K562 (cell line): ENCODE results near the gene PPP4R3B. TPM values are rescaled to one million over a fixed set of nuclear protein-coding genes. Genes with fewer than 3 reads are reported as not detected.
A peak's percentile ranks its signal among the peaks of the same experiment; 100 is the strongest.

ENCODE experiments used
- ARHGAP35 ChIP-seq: fragments of 450-650 bp; IDR thresholded peaks from 2 replicates; pipeline ENCODE4 v1.6.1; 2018; ENCODE audit not compliant: partially characterized antibody
- ATF4 ChIP-seq: fragments of 450-650 bp; formaldehyde crosslinking; IDR thresholded peaks from 2 replicates; pipeline ENCODE4 v1.4.0; 2022; ENCODE audit warnings: mild to moderate bottlenecking, moderate library complexity
- BCOR ChIP-seq: fragments of 450-650 bp; IDR thresholded peaks from 2 replicates; pipeline ENCODE4 v1.6.1; 2016
- CBFA2T2 ChIP-seq: fragments of 450-650 bp; conservative IDR thresholded peaks from 2 replicates; pipeline ENCODE4 v1.6.1; 2017; ENCODE audit warnings: mild to moderate bottlenecking
- CBX5 ChIP-seq: IDR thresholded peaks from 2 replicates; pipeline ENCODE4 v1.6.1; 2014; ENCODE audit warnings: low read depth, borderline replicate concordance
- ESRRB ChIP-seq: fragments of 250-450 bp; sonication (Bioruptor Pico); IDR thresholded peaks from 2 replicates; pipeline ENCODE4 v1.5.0; 2020; ENCODE audit warnings: mild to moderate bottlenecking, moderate library complexity, borderline replicate concordance
- ETV5 ChIP-seq: sonication (generic); formaldehyde crosslinking; IDR thresholded peaks from 2 replicates; pipeline ENCODE4 v1.4.0; 2020; ENCODE audit warnings: low read depth, mild to moderate bottlenecking, missing genetic modification reagents
- HDGF ChIP-seq: fragments of 450-650 bp; IDR thresholded peaks from 2 replicates; pipeline ENCODE4 v1.6.1; 2016
- MCM5 ChIP-seq: fragments of 450-650 bp; IDR thresholded peaks from 2 replicates; pipeline ENCODE4 v1.6.1; 2016; ENCODE audit warnings: low read depth
- POLR2AphosphoS5 ChIP-seq: IDR thresholded peaks from 2 replicates; pipeline ENCODE4 v1.6.1; 2011; ENCODE audit warnings: mild to moderate bottlenecking, low read depth, low read length, moderate library complexity; ENCODE audit not compliant: control insufficient read depth, insufficient read depth
- PRPF4 ChIP-seq: fragments of 200-400 bp; formaldehyde crosslinking; IDR thresholded peaks from one replicate; pipeline ENCODE4 v1.6.1; 2017; ENCODE audit warnings: low read length, low read depth, mild to moderate bottlenecking; ENCODE audit not compliant: insufficient read depth, poor library complexity, severe bottlenecking
- RHOXF2B ChIP-seq: fragments of 250-450 bp; sonication (Bioruptor Pico); conservative IDR thresholded peaks from 2 replicates; pipeline ENCODE4 v1.5.1; 2021
- SLC30A9 ChIP-seq: fragments of 250-450 bp; sonication (Bioruptor Pico); IDR thresholded peaks from 2 replicates; pipeline ENCODE4 v1.8.0; 2022; ENCODE audit warnings: mild to moderate bottlenecking, moderate library complexity
- TCF3 ChIP-seq: sonication (generic); formaldehyde crosslinking; IDR thresholded peaks from 2 replicates; pipeline ENCODE4 v1.4.0; 2020; ENCODE audit warnings: mild to moderate bottlenecking, missing genetic modification reagents
- TEAD1 ChIP-seq, 2 experiments: fragments of 450-650 bp in 1 of 2; sonication (generic) in 1 of 2; formaldehyde crosslinking; IDR thresholded peaks; 2 replicates each; pipeline versions ENCODE4 v1.4.0 to v1.8.0; 2020 to 2022; ENCODE audit warnings: mild to moderate bottlenecking in 2 of 2, missing genetic modification reagents in 1 of 2
- ZFX ChIP-seq: sonication (generic); formaldehyde crosslinking; IDR thresholded peaks from 2 replicates; pipeline ENCODE4 v1.8.0; 2022; ENCODE audit warnings: mild to moderate bottlenecking, missing genetic modification reagents, moderate library complexity
- ZNF174 ChIP-seq: fragments of 250-450 bp; sonication (Bioruptor Pico); IDR thresholded peaks from 2 replicates; pipeline ENCODE4 v1.4.0; 2020; ENCODE audit warnings: mild to moderate bottlenecking
- ZNF263 ChIP-seq: sonication (generic); formaldehyde crosslinking; IDR thresholded peaks from 2 replicates; pipeline ENCODE4 v1.8.0; 2022; ENCODE audit warnings: mild to moderate bottlenecking, missing genetic modification reagents, borderline replicate concordance
- polyA plus RNA-seq, 8 experiments: library from polyadenylated mRNA; depleted of rRNA in 4 of 8; stranded (reverse) in 5 of 8; unstranded in 3 of 8; fragments of >200 nt; fragmentation: Nextera tagmentation in 2 of 8; fragmentation: Illumina TruSeq in 1 of 8; extraction: Ambion mirVana in 2 of 8; extraction: Trizol in 1 of 8; gene quantifications; 2 replicates each; pipeline versions ENCODE4 v1.2.1 to v1.2.3, GENCODE V29; 2011 to 2014; ENCODE audit warnings: inconsistent platforms in 1 of 8, missing spikeins in 1 of 8
- total RNA-seq, 7 experiments: library from RNA; depleted of rRNA in 6 of 7; stranded (reverse); fragments of >200 nt in 6 of 7; fragmentation: Illumina TruSeq in 2 of 7; extraction: Trizol in 2 of 7; gene quantifications; 2 replicates each; pipeline versions ENCODE4 v1.2.1 to v1.2.3, GENCODE V29; 2011 to 2021; ENCODE audit warnings: low replicate concordance in 1 of 7
- TF ChIP-seq, protein P1 (sequence below): sonication (generic); formaldehyde crosslinking; IDR thresholded peaks from 2 replicates; pipeline ENCODE4 v1.5.0; 2020; ENCODE audit warnings: missing genetic modification reagents
- TF ChIP-seq, protein P2 (sequence below): fragments of 200-800 bp; sonication (Bioruptor generic); IDR thresholded peaks from 2 replicates; pipeline ENCODE4 v1.6.1; 2017; ENCODE audit warnings: missing genetic modification characterization, missing compliant biosample characterization
- TF ChIP-seq, protein P3 (sequence below): sonication (generic); formaldehyde crosslinking; IDR thresholded peaks from 2 replicates; pipeline ENCODE4 v1.8.1; 2022; ENCODE audit warnings: missing genetic modification reagents
- TF ChIP-seq, protein P4 (sequence below), 2 experiments: IDR thresholded peaks; 2 replicates each; pipeline ENCODE4 v1.6.1; 2012; ENCODE audit warnings: improper control_type of control experiment in 2 of 2, low read depth in 2 of 2, low read length in 2 of 2, borderline replicate concordance in 1 of 2

PPP4R3B gene
- total and polyA plus RNA-seq, 9 of the 15 experiments (the other 6 are each of a cell fraction or from before 2014, with no cell fraction given): 13.2 to 59.2 (median 41.9) TPM

GRCh38 chr2:55519938-55520885, 97.2 kb downstream of the PPP4R3B start (continued):
- TF ChIP-seq, protein P1, sequence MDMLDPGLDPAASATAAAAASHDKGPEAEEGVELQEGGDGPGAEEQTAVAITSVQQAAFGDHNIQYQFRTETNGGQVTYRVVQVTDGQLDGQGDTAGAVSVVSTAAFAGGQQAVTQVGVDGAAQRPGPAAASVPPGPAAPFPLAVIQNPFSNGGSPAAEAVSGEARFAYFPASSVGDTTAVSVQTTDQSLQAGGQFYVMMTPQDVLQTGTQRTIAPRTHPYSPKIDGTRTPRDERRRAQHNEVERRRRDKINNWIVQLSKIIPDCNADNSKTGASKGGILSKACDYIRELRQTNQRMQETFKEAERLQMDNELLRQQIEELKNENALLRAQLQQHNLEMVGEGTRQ (CRISPR knock-in tag): no peak
- TF ChIP-seq ARHGAP35: no peak
- TF ChIP-seq, protein P2, sequence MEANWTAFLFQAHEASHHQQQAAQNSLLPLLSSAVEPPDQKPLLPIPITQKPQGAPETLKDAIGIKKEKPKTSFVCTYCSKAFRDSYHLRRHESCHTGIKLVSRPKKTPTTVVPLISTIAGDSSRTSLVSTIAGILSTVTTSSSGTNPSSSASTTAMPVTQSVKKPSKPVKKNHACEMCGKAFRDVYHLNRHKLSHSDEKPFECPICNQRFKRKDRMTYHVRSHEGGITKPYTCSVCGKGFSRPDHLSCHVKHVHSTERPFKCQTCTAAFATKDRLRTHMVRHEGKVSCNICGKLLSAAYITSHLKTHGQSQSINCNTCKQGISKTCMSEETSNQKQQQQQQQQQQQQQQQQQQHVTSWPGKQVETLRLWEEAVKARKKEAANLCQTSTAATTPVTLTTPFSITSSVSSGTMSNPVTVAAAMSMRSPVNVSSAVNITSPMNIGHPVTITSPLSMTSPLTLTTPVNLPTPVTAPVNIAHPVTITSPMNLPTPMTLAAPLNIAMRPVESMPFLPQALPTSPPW (CRISPR knock-in tag): no peak
- TF ChIP-seq POLR2AphosphoS5: no peak
- TF ChIP-seq SLC30A9 (CRISPR knock-in tag): no peak
- TF ChIP-seq TEAD1 (CRISPR knock-in tag; IDR thresholded peaks at IDR 0.05): no peak; a peak in 1 of 4 replicates
- TF ChIP-seq ZNF263 (CRISPR knock-in tag): no peak
- TF ChIP-seq BCOR: no peak
- no peak for TF ChIP-seq HDGF
- TF ChIP-seq ZFX (CRISPR knock-in tag): peak; percentile 65; the same call in 1 of the 2 replicates
- no peak for TF ChIP-seq TCF3
- no peak for TF ChIP-seq PRPF4
- no peak for TF ChIP-seq ZNF174 (CRISPR knock-in tag)
- TF ChIP-seq CBFA2T2: no peak
- no peak for TF ChIP-seq ATF4 (CRISPR knock-in tag)
- TF ChIP-seq, protein P3, sequence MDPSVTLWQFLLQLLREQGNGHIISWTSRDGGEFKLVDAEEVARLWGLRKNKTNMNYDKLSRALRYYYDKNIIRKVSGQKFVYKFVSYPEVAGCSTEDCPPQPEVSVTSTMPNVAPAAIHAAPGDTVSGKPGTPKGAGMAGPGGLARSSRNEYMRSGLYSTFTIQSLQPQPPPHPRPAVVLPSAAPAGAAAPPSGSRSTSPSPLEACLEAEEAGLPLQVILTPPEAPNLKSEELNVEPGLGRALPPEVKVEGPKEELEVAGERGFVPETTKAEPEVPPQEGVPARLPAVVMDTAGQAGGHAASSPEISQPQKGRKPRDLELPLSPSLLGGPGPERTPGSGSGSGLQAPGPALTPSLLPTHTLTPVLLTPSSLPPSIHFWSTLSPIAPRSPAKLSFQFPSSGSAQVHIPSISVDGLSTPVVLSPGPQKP (CRISPR knock-in tag): no peak
- no peak for TF ChIP-seq CBX5
- TF ChIP-seq, protein P4, sequence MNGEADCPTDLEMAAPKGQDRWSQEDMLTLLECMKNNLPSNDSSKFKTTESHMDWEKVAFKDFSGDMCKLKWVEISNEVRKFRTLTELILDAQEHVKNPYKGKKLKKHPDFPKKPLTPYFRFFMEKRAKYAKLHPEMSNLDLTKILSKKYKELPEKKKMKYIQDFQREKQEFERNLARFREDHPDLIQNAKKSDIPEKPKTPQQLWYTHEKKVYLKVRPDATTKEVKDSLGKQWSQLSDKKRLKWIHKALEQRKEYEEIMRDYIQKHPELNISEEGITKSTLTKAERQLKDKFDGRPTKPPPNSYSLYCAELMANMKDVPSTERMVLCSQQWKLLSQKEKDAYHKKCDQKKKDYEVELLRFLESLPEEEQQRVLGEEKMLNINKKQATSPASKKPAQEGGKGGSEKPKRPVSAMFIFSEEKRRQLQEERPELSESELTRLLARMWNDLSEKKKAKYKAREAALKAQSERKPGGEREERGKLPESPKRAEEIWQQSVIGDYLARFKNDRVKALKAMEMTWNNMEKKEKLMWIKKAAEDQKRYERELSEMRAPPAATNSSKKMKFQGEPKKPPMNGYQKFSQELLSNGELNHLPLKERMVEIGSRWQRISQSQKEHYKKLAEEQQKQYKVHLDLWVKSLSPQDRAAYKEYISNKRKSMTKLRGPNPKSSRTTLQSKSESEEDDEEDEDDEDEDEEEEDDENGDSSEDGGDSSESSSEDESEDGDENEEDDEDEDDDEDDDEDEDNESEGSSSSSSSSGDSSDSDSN (IDR thresholded peaks at IDR 0.05; ENCODE audit: borderline replicate concordance in 1 of 2, low read depth in 2 of 2, low read length in 2 of 2): 0 out of 4 replicates have a peak, but pooled peaks of 1 of the 2 experiments have one; percentile 5
- TF ChIP-seq RHOXF2B (CRISPR knock-in tag): no peak
- TF ChIP-seq MCM5: no peak
- no peak for TF ChIP-seq ETV5
- TF ChIP-seq ESRRB: no peak
